AG04449 (cell line): Measurements from ENCODE around the gene U2AF2.

Experiments
- CTCF ChIA-PET: fragments of 350-600 bp; formaldehyde crosslinking; extraction: SDS; loops from one replicate; lab custom pipeline; 2021; ENCODE audit warnings: antibody characterized with exemption; lab: Yijun Ruan, JAX
- POLR2A ChIA-PET: fragments of 400-600, 350-600 bp; formaldehyde crosslinking; extraction: SDS; loops from one replicate; lab custom pipeline; 2020; ENCODE audit warnings: antibody characterized with exemption, inconsistent platforms; lab: Yijun Ruan, JAX
- DNase-seq: peaks from one replicate; pipeline ENCODE4 v3.0.0-alpha.2; 2010; ENCODE audit warnings: low read depth, low spot score
- H3K4me3 ChIP-seq: 2 replicates; pipeline ENCODE4 v1.5.1; 2011; ENCODE audit warnings: low read depth, mild to moderate bottlenecking, control low read depth, low read length
- CTCF ChIP-seq: IDR thresholded peaks from one replicate; pipeline ENCODE4 v1.5.1; 2011; ENCODE audit warnings: mild to moderate bottlenecking, moderate library complexity, low read length, control low read depth, inconsistent platforms; ENCODE audit not compliant: insufficient read depth; ENCODE audit errors: missing control alignments

U2AF2 gene

DNA sequence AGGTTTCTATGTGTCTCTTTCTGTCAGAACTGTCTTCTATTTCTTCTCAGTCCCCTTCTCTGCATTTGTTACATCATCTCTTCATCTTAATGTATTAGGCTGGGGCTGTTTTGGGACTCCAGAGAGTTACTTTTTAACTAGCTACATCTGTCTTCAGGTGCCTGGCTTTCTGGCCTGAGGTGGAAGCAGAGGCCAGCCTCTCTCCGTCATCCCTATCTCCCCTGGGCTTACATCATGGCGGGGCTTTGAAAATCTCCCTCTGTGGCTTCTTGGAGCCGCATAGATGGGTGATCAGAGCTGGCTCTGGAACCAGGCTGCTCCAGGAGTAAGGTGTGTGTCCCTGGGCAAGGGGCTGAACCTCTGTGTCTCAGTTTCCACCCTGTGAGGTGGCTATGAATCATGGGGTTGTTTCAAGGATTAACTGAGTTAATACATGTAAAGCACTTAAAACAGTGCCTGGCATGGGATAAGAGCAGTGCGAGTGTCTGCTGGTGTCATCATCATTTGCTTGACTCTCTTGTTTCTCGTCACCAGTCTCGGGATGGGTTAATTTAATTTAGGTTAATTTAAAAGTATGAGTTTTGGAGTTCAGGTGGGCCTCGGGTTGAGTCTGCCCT lies 22.2 kb downstream of the U2AF2 start:
- H3K4me3 ChIP-seq = no peak overlapping the region; the same call in 1 of the 2 replicates
- no peak for TF ChIP-seq CTCF
- no peak for DNase-seq
- POLR2A ChIA-PET = no interaction called here
- CTCF ChIA-PET = interaction anchor here (0.8 to 1.0 kb wide), 3 partner anchors 8 to 23 kb away, joined by 3 to 4 read pairs (median 3); no protein-coding TSS in a partner anchor

DNA sequence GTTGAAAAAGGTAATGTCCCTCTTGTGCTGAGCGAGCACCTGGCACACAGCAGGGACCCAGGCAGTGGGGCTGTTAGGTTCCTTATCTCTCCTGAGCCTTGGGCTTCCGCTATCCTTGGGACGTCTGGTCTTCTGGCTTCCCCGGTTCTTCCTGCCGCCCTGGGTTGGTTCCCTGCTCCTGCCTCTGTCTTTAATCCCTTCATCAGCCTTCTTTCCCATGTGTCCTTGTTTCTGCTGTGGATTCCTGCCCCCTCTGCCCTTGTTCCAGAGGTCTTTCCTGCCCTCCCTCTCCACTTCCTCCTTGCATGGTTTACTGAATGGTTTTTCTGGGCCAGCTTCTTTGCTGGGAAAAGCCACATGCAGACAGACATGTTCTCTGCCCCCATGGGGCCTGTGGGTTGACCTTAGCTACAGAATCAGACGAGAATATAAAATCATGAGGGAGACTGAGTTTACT lies 22.8 kb downstream of the U2AF2 start:
- TF ChIP-seq CTCF = no peak
- CTCF ChIA-PET = no interaction called here
- POLR2A ChIA-PET = no interaction called here
- no peak overlapping the region for H3K4me3 ChIP-seq
- no peak for DNase-seq

DNA sequence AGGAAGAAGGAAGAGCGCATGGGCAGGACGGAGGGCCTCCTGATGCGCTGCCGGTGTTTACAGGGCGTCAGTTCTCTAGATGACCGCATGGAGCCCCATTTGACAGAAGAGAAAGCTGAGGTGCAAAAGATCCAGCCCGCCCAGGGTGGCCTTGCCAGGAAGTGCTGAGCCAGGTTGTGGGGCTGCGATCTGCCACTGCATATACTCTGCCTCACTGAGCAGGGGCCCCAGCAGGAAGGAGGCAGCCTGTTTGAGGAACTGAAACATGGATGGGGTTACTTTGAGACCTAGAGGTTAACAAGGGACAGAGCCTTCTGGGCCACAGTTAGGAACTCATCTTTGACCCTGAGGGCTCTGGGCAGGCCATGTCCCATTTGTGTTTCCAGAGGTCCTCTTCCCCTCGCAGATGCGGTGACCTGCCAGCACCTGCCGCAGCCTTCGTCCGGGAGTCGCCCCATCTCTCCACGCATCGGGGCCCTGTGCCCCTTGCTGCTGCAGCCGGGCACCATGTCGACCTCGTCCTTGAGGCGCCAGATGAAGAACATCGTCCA lies 23.4 kb downstream of the U2AF2 start:
- ChIA-PET POLR2A (no interaction called here), CTCF (no interaction called here)
- no peak overlapping the region for H3K4me3 ChIP-seq
- TF ChIP-seq CTCF = no peak
- DNase-seq = no peak

DNA sequence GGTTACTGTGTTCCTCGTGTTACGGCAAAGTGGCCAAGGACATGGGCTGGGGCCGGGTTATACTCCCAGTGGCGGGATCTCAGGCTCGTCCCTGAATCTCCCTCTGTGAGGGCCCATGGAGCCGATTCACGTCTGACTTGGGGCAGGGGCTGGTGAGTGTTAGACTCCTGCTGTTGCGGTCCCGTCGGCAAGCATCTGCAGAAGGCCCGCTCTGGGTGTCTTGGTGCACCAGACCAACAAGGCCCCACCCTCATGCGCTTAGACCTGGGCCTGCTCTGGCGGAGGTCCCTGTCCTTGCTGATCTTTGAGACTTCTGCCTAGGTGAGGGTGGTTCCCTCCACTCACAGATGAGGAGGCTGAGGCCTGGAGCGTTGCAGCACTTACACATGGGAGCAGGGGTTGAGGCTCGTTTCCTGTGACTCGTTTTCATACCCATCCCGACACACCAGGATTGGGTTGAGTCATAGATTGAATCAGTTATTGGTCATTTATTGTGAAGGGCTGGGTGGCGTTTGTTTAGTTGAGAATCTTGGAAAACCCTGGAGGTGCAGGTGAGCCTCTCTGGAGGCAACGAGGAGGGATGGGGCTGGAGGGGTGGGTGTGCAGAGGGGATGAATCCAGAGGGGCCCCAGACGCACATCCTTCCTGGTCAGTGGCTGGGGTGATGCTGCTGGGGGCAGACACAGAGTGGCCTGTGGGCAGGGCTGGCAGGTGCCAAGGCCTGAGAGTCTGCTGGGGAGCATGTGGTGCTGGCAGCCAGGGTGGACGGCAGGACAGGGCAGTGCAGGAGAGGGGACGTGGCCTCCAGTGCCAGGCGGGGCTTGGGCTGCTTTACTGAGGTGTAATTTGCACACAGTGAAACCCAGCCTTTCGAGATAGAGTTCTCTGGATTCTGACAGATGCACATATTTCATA lies 24.8 kb downstream of the U2AF2 start:
- no peak for TF ChIP-seq CTCF
- H3K4me3 ChIP-seq = no peak overlapping the region
- ChIA-PET POLR2A (no interaction called here), CTCF (no interaction called here)
- no peak for DNase-seq

DNA sequence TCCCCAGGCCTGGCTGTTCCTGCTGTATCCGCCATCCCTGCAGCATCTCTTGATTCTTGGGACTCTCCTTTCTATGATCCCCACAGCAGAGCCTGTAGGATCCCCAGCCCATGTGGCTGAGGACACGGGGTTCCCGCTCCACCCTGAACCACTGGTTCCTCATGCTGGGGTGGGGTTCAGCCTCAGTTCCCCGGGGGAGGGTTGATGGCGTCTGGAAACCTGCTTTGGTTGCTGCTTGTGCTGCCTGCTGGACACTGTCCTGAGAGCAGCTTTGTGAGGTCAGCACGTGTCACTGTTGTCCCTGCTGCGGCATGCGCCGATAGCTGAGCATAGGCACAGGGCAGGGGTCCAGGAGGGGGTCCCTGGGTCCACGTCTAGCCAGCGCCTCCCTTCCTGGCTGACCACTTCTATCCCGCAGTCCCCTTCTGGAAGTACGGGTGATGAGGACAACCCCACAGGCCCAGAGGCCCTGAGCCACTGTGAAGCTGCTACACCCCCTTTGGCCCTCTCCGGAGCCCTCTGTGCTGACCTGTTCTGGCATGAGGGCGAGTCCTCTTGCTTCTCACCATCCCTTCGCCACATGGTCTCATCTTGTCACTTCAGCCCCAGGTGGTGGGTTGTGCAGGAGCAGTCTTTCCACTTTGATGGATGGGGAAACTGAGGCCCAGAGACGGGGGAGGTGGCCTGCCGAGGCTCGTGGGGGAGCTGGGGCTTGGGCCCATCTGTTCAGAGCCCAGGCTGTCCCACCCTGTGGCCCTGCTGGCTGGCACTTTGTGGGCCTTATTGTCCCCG lies 25.7 kb downstream of the U2AF2 start:
- no peak for DNase-seq
- no peak overlapping the region for H3K4me3 ChIP-seq
- TF ChIP-seq CTCF = no peak
- ChIA-PET CTCF (no interaction called here), POLR2A (no interaction called here)
